T-helper 1 cell treated with Interleukin-12 subunit alpha and Interleukin-12 subunit beta and Interleukin-4 antibody, amounts not matched to agents 30 ng/mL and 1 ng/mL, for 36 hours (primary cell): ENCODE measurements around the gene AWAT1. TPM values are rescaled to one million over a fixed set of nuclear protein-coding genes. Genes with fewer than 3 reads are reported as not detected.
"Not testable (repeated sequence)": the region's sequence is repeated elsewhere in the genome, so short reads cannot be mapped to it uniquely, and the experiment has no call there.

ENCODE experiments used
- intact Hi-C: fragments of 100-400 bp; cut with micrococcal nuclease; formaldehyde crosslinking; loops from one replicate; pipeline ENCODE4 v1.15.1; 2024
- total RNA-seq: library from RNA; stranded (reverse); gene quantifications from 2 replicates; pipeline ENCODE4 v1.2.3, GENCODE V29; 2022

Gene AWAT1
- total RNA-seq, 1 donor from 2014 or later: not detected

DNA sequence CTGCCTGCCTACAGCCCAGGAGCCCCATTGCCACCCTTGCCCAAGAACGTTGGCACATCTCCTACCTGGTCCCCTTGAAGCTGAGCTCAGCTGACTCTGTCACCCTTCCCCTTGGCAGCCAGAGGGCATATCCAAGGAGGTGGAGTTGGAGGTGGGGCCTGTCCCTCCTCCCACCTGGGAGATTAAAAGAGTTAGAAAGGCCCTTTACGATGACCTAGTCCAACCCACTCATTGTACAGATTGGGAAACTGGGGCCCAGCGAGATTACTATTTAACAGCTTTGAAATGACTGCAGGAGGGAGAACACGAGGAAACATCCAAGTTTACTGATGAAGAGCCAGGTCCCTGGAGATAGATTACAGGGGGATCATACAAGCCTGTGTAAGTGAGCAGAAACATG lies 25.6 kb downstream of the AWAT1 start, which contains the start of gene P2RY4:
P2RY4 (minus strand) TSS at position 101 of the 400 bp plus-strand sequence. CDS start 580 bp downstream, outside the sequence.
- intact Hi-C loops: loop anchor here (5.0 kb wide), 1 partner anchor 63 kb away; no protein-coding TSS in a partner anchor

DNA sequence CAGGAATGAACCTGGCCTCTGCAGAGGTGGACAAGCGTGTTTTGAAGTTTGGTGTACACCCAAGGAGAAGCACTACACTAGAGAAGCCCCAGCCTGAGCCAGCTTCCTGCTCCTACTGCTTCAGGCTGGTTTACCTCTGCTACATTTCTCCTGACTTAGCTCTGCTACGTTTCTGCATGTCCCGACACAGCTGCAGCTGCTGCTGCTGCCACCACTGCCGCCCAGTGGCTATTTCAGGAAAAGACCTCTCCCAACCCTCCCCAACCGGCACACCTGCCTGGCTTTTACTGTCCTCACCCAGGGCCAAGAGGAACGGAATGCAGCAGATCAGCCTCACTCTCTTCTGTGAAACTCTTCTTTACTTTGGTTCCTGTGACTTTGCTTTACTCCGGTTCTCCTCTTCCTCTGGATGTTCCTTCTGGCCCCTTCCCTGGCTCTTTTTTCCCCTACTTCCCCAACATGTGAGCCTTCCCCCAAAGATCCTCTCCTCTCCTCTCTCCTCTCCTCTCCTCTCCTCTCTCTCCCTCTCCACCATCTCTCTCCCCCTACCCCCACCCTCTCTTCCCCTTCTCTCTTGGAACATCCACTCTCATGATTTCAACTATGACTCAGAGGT lies 28.6 kb downstream of the AWAT1 start:
- intact Hi-C loops: loop anchor here (5.0 kb wide), 1 partner anchor 66 kb away; no protein-coding TSS in a partner anchor

DNA sequence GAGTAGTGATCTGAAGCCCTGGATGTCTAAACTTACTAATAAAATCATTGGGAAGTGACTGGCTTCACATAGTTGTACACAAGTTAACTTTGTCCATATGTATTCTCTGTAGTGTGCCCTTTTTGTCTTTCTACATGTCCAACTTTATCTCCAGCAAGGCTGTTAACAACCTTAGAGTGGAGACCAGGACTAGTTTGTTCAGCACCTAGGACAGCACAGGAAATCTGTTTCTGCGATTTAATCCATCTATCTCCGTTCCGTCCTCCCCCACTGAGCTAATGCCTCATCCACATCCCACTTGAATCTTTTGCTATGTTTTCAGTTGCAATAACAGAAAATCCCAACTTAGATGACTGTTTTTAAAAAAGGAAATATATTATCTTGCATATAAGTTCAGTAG lies 30.3 kb downstream of the AWAT1 start:
- intact Hi-C loops: loop anchor here (5.0 kb wide), 1 partner anchor 67 kb away; no protein-coding TSS in a partner anchor

DNA sequence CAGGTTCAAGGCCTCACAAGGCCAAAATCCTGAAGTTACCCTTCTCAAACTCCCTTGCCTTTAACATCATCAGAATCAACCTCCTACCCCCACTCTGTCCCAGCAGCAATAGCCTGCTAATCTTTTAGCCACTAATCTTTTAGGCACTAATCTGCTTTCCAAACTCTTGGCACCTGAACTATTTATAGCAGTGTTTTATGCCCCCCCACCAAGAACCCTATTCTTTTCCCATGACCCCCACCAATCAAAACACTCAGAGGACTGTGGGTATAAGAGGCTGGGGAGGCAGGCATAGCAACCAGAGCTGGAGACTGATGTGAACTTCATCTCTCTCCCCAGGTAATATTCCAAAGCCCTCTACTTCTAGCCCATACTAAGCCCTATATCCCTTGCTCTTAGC lies 33.6 kb downstream of the AWAT1 start, which contains the start of gene ARR3:
ARR3 (plus strand) TSS at position 301 of the 400 bp plus-strand sequence. CDS start 1,052 bp downstream, outside the sequence.
- intact Hi-C loops: no loop called here

DNA sequence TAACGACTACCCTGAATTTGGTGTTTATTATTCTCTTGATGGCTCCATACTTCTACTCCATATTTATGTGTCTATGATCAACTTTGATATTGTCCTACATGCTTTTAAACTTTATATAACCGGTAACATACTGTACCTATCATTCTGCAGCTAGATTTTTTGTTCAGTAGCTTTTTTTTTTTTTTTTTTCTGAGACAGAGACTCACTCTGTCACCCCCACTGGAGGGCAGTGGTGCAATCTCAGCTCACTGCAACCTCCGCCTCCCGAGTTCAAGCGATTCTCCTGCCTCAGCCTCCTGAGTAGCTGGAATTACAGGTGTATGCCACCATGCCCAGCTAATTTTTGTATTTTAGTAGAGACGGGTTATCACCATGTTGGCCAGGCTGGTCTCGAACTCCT lies 39.6 kb downstream of the AWAT1 start:
- intact Hi-C loops: not testable (repeated sequence)

DNA sequence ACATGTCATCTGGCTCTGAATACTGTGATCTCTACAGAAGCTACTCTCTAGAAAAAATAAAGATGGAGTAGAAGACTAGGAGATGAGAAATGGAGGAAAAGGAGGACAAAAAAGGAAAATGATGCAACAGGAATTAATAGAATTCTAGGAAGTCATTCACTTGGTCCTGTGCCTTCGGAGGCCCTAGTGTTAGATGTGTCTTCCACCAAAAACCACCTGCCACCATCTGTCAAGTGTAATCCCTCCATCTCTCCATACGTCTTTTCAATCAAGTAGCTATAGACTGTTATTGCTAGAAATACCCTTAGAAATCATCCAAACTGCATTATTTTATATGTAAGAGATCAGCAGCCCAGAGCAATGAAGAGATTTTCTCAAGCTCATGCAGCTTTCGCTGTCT lies 44.6 kb downstream of the AWAT1 start:
- intact Hi-C loops: no loop called here

DNA sequence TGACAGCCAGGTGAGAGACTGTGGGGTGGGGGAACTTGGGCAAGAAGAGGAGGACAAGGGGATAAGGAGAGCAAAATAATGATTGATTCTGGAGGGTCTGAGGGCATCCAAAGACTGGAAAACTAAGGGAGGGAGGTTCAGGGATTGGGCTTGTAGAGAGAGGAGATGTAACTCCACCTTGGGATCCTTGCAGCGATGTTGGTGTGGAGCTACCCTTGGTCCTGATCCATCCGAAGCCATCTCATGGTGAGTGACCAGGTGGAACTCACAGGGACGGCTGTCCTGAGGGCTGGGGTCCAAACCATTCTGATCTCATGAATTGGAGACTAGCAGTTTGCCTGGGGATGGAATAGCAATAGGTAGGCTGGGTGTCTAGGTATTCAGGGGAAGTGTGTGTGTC lies 46.1 kb downstream of the AWAT1 start:
- intact Hi-C loops: no loop called here

DNA sequence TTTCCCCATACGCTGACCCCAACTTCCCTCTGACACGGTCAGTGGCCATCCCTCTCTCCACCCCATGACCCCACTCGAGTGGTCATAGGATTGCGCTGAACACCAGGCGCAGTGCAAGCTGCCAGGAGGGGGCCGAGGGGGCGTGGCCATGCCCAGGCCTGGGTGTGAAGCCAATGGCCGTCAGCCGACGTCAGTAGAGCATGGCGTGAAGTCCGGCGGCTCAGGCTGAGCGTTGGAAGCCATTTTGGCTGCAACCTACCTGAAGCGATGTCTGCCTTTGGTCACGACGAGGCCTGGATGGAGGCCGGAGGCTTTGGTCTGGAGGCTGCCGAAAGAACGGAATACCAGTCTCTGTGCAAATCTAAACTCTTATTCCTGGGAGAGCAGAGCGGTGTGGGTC lies 47.5 kb downstream of the AWAT1 start, which contains the start of gene RAB41:
RAB41 (plus strand) TSS at position 222 of the 400 bp plus-strand sequence; CDS start at position 268, 46 bp downstream.
- intact Hi-C loops: no loop called here

DNA sequence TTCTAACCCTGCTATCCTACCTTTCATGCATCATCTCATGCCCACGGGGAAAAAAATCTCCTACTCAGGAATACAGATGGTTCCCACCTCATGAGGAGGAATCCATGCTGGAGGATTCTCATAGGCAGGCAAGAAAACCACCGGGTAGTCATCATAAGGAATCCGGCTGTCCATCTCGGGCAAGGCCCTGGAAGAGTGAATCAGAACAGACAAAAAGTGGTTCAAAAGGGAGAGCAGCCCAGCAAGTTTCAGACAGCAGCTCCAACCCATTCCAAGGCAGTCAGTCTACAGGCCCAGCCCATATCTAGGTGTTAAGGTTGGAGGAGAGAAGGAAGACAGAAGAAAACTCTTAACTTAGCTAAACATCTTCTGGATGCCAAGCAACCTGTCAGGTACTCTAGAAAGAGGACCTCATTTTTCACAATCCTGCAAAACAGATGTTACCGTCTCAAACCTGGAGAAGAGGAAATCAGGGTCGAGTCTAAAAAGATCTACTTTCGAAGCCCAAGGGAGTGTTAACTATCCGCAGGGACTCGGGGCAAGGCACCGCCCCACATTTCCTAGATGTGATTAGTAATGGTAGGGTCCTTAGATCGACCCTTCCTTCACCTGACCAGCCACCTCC lies 54.8 kb downstream of the AWAT1 start:
- intact Hi-C loops: loop anchor here (1.0 kb wide), 3 partner anchors 145 to 165 kb away; partner anchors contain the start of gene IGBP1

Other genes with a start within 250 kb of the AWAT1 start
- gene AWAT2, start 184.7 kb upstream of the AWAT1 start, total RNA-seq: not detected in 2 replicates
- gene OTUD6A, start 172.2 kb upstream of the AWAT1 start, total RNA-seq: not detected in 2 replicates
- gene IGBP1, start 101.2 kb upstream of the AWAT1 start, total RNA-seq: 41.2 and 45.3 TPM in 2 replicates
- not detected in 2 replicates for gene DGAT2L6, start 57.2 kb upstream of the AWAT1 start, total RNA-seq
- 0.34 TPM in 1 of 2 replicates, not detected in the other for gene P2RY4, start 25.5 kb downstream of the AWAT1 start, total RNA-seq
- not detected in 2 replicates for gene ARR3, start 33.7 kb downstream of the AWAT1 start, total RNA-seq
- not detected in 2 replicates for gene RAB41, start 47.5 kb downstream of the AWAT1 start, total RNA-seq
- gene PDZD11, start 55.3 kb downstream of the AWAT1 start, total RNA-seq: 32.4 and 36.1 TPM in 2 replicates
- 29.6 and 30.0 TPM in 2 replicates for gene KIF4A, start 55.4 kb downstream of the AWAT1 start, total RNA-seq
- gene GDPD2, start 188.7 kb downstream of the AWAT1 start, total RNA-seq: 0.29 and 0.64 TPM in 2 replicates
- 21.1 and 21.5 TPM in 2 replicates for gene DLG3, start 210.2 kb downstream of the AWAT1 start, total RNA-seq